Hematopoietic multipotent progenitor cell treated with erythropoietin and hydrocortisone succinate and interleukin-3 and kit ligand, for 17 days (in vitro differentiated cells): Measurements from ENCODE around the gene CSTF2T.

Experiments used
- DNase-seq: peaks from one replicate; pipeline ENCODE4 v3.0.0-alpha.2; 2015; ENCODE audit warnings: low spot score

CSTF2T gene

GRCh38 chr10:51649064-51649463, 50.3 kb downstream of the CSTF2T start:
- DNase-seq = no peak
